Left ventricle myocardium superior (tissue), 1 donor: ENCODE results near the gene MPV17L. TPM values are rescaled to one million over a fixed set of nuclear protein-coding genes. Genes with fewer than 3 reads are reported as not detected.
"Not testable (repeated sequence)": the region's sequence is repeated elsewhere in the genome, so short reads cannot be mapped to it uniquely, and the experiment has no call there.

Experiments
- ATAC-seq: fragments of 200-7000 bp; cut with Tn5 transposase; one replicate; pipeline ENCODE4 v1.9.1; 2020; ENCODE audit warnings: mild to moderate bottlenecking, moderate library complexity
- DNase-seq: peaks from one replicate; pipeline ENCODE4 v3.0.0-alpha.2; 2020
- intact Hi-C: fragments of 100-400 bp; cut with micrococcal nuclease; formaldehyde crosslinking; loops from one replicate; pipeline ENCODE4 v1.11.0; 2022
- long read RNA-seq: library from polyadenylated mRNA; unstranded; transcript quantifications from one replicate; pipeline ENCODE4 v2.0.0, GENCODE V29; 2021
- total RNA-seq: library from RNA; stranded (reverse); fragmentation: NEBNext Ultra II Directional; extraction: Animal tissue kit (Norgen Biotek cat#: 25700); gene quantifications from one replicate; pipeline ENCODE4 v1.2.1, GENCODE V29; 2021
- donor health status: DM: no; HTN: yes; CAD: no; lungs with severe emphysema.

MPV17L gene
- total RNA-seq: 5.3 TPM
- long read RNA-seq: 0 reads

- DNase-seq: peak; percentile 78
- intact Hi-C loops: not testable (repeated sequence)
- peak; percentile 93 for ATAC-seq
Measured at GRCh38 chr16:15395631-15396508, at the start of gene MPV17L. MPV17L (plus strand) TSS chr16:15395754; CDS start chr16:15395898, 144 bp downstream.

- intact Hi-C loops: not testable (repeated sequence)
Measured at GRCh38 chr16:15348721-15349120, 46.8 kb upstream of the MPV17L start.

GRCh38 chr16:15351251-15351650 is 44.3 kb upstream of the MPV17L start:
- ATAC-seq: peak; percentile 41
- intact Hi-C loops, DNase-seq: not testable (repeated sequence)

More at GRCh38 chr16:15348721-15349120, 46.8 kb upstream of the MPV17L start:
- not testable (repeated sequence) for ATAC-seq, DNase-seq

GRCh38 chr16:15351745-15352144 is 43.8 kb upstream of the MPV17L start:
- intact Hi-C loops, ATAC-seq, DNase-seq: not testable (repeated sequence)

GRCh38 chr16:15352852-15353251 is 42.7 kb upstream of the MPV17L start:
- ATAC-seq, intact Hi-C loops, DNase-seq: not testable (repeated sequence)

GRCh38 chr16:15354846-15355245 is 40.7 kb upstream of the MPV17L start:
- intact Hi-C loops, ATAC-seq, DNase-seq: not testable (repeated sequence)

GRCh38 chr16:15357495-15357894 is 38.1 kb upstream of the MPV17L start:
- intact Hi-C loops: not testable (repeated sequence)

GRCh38 chr16:15378194-15378593 is 17.4 kb upstream of the MPV17L start, which contains the start of gene NPIPA5:
NPIPA5 (minus strand) TSS chr16:15378294; CDS start chr16:15378294, 0 bp downstream.
- ATAC-seq: not testable (repeated sequence)

More at GRCh38 chr16:15357495-15357894, 38.1 kb upstream of the MPV17L start:
- ATAC-seq, DNase-seq: not testable (repeated sequence)

GRCh38 chr16:15382810-15383209 is 12.7 kb upstream of the MPV17L start:
- intact Hi-C loops, DNase-seq, ATAC-seq: not testable (repeated sequence)

More at GRCh38 chr16:15378194-15378593, 17.4 kb upstream of the MPV17L start, which contains the start of gene NPIPA5:
- intact Hi-C loops, DNase-seq: not testable (repeated sequence)

GRCh38 chr16:15388060-15388459 is 7.5 kb upstream of the MPV17L start:
- ATAC-seq, DNase-seq, intact Hi-C loops: not testable (repeated sequence)

- DNase-seq, ATAC-seq, intact Hi-C loops: not testable (repeated sequence)
Measured at GRCh38 chr16:15389916-15390315, 5.6 kb upstream of the MPV17L start.

GRCh38 chr16:15393025-15393424 is 2.5 kb upstream of the MPV17L start:
- DNase-seq, ATAC-seq, intact Hi-C loops: not testable (repeated sequence)

GRCh38 chr16:15396509-15396829 is 915 bp downstream of the MPV17L start:
- intact Hi-C loops, DNase-seq, ATAC-seq: not testable (repeated sequence)

- DNase-seq (no peak), ATAC-seq (no peak)
- intact Hi-C loops: no loop called here
Measured at GRCh38 chr16:15396948-15397594, 1.5 kb downstream of the MPV17L start.

GRCh38 chr16:15398618-15399316 is 3.2 kb downstream of the MPV17L start:
- no peak for ATAC-seq

GRCh38 chr16:15399317-15399716 is 3.8 kb downstream of the MPV17L start:
- ATAC-seq (no peak), DNase-seq (no peak)
- intact Hi-C loops: no loop called here

More at GRCh38 chr16:15398618-15399316, 3.2 kb downstream of the MPV17L start:
- DNase-seq: no peak
- intact Hi-C loops: no loop called here

GRCh38 chr16:15400314-15400713 is 4.8 kb downstream of the MPV17L start:
- ATAC-seq, DNase-seq, intact Hi-C loops: not testable (repeated sequence)

- DNase-seq (no peak), ATAC-seq (no peak)
- intact Hi-C loops: no loop called here
Measured at GRCh38 chr16:15401972-15402371, 6.4 kb downstream of the MPV17L start.

GRCh38 chr16:15403392-15403995 is 7.9 kb downstream of the MPV17L start:
- DNase-seq (no peak), ATAC-seq (no peak)
- intact Hi-C loops: no loop called here
